GM10248 (cell line): Measurements from ENCODE around the gene MAGED2.
"Not testable (repeated sequence)": the region's sequence is repeated elsewhere in the genome, so short reads cannot be mapped to it uniquely, and the experiment has no call there.

Source experiments
- CTCF ChIA-PET: fragments of 300-600 bp; sonication (Branson Sonifier 250); formaldehyde crosslinking; extraction: SDS; loops from one replicate; lab custom pipeline; 2021; ENCODE audit warnings: antibody characterized with exemption; lab: Yijun Ruan, JAX
- POLR2A ChIA-PET: fragments of 350-650 bp; sonication (Branson Sonifier 250); formaldehyde crosslinking; extraction: SDS; loops from one replicate; lab custom pipeline; 2020; ENCODE audit warnings: antibody characterized with exemption; lab: Yijun Ruan, JAX
- DNase-seq: peaks from one replicate; pipeline ENCODE4 v3.0.0; 2012; ENCODE audit errors: extremely low spot score
- TF ChIP-seq, protein P1 (sequence below): IDR thresholded peaks from 2 replicates; pipeline ENCODE4 v1.5.1; 2012; ENCODE audit warnings: mild to moderate bottlenecking, low read depth; ENCODE audit errors: extremely low read depth, missing control alignments, control extremely low read depth

Gene MAGED2

DNA sequence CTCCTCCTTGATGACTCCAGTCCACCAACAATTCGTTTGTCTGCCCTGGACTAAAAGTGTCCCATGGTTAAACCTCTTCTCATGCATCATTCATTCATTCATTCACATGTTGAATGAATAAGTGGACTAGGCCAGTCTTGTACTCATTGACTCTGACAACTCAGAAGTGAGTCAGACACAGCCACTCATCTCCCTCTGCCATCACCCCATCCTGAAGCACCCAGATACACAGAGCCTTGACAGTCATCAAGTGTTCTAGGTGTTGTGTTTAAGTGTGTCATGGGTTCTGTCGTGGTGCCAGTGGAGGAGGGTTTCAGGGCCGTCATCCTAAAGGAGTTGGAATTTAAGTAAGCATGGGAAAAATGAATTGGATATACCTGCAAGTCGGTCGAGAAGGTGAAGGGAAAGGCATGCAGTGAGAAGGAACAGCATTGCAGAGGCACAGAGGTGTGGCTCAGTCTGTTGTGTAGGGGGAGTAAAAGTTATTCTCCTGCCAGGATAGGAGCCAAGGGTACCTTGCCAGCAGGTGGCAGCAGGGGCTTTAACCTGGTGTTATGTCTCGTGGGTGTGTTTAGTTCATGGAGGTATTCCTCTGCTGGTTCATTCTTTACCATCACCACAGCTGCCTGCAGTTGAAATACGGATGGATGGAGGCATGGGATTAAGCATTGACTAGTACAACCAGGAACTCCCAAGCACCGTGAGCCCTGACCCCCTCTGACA lies 18.3 kb downstream of the MAGED2 start:
- CTCF ChIA-PET: no interaction called here
- TF ChIP-seq, protein P1, sequence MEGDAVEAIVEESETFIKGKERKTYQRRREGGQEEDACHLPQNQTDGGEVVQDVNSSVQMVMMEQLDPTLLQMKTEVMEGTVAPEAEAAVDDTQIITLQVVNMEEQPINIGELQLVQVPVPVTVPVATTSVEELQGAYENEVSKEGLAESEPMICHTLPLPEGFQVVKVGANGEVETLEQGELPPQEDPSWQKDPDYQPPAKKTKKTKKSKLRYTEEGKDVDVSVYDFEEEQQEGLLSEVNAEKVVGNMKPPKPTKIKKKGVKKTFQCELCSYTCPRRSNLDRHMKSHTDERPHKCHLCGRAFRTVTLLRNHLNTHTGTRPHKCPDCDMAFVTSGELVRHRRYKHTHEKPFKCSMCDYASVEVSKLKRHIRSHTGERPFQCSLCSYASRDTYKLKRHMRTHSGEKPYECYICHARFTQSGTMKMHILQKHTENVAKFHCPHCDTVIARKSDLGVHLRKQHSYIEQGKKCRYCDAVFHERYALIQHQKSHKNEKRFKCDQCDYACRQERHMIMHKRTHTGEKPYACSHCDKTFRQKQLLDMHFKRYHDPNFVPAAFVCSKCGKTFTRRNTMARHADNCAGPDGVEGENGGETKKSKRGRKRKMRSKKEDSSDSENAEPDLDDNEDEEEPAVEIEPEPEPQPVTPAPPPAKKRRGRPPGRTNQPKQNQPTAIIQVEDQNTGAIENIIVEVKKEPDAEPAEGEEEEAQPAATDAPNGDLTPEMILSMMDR: no peak
- POLR2A ChIA-PET: no interaction called here
- no peak for DNase-seq

DNA sequence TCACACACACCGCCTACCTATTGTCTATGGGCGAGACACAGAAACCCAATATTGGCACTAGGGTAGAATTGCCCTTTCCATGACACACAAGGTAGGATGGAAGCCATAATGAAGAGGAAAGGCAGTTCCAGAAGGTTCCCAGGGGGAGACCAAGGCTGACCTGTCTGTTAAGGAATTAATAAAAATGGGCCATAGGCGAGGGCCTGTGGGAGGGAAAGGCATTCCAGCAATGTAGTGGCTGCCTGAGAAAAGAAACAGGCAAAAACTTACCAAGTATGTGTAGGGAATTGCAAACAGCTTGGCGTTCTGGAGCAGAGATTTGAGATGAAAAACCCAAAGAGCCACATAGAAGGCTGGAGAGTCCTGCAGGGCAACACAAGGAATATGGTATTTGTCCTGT lies 19.1 kb downstream of the MAGED2 start:
- POLR2A ChIA-PET: no interaction called here
- TF ChIP-seq, protein P1: no peak
- CTCF ChIA-PET: no interaction called here

DNA sequence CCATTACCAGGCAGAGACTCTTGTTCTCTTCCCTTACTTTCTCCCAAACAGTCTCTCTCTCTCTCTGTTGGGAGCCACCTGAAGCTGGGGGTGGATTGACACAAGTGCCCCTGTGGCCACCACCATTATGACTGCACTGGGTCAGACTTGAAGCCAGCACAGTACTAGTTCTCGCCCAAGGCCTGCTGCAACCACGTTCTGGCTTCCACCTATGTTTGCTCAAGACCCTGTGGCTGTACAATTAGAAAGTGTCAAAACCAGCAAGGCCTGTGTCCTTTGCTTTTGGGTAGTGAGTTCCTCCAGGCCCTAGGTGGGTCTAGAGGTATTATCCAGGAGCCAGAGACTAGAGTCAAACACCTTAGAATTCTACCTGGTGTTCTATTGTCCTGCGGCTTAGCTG lies 31.0 kb downstream of the MAGED2 start:
- ChIA-PET POLR2A (no interaction called here), CTCF (no interaction called here)
- TF ChIP-seq, protein P1: no peak
- no peak for DNase-seq

More for the DNA sequence above, 19.1 kb downstream of the MAGED2 start:
- DNase-seq: no peak

DNA sequence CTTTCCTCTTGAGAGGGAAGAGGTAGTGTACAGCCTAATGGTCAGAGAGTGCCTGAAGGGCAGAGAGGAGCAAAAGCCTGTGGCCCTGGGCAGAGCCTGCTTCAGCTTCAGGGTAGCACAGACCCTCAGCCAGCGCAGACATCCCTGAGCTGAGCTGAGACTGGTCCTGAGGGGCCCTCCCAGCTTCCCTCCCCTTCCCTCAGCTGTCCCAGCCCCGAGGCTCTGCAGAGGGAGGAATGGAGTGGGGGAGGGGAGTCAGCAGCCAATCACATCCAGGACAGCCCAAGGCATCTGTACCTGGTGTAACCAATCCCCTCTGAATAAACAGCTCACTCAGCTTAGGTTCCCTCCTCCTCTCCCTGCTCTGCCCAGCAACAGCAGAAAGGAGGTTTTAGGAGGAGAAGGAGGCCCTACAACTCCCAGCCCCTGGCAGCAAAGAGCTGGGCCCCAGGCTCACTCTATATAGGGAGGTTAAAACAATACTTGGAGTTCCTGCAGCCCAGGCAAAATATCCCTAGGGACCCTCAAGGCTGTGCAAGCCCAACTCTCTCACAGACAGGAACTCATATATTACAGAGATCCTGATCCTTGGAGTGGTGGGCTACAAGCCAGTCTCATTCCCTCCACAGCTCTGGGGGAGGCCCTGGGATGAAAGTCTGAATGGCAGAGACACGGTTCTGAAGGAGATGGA lies 33.8 kb downstream of the MAGED2 start:
- DNase-seq, POLR2A ChIA-PET, CTCF ChIA-PET: not testable (repeated sequence)

DNA sequence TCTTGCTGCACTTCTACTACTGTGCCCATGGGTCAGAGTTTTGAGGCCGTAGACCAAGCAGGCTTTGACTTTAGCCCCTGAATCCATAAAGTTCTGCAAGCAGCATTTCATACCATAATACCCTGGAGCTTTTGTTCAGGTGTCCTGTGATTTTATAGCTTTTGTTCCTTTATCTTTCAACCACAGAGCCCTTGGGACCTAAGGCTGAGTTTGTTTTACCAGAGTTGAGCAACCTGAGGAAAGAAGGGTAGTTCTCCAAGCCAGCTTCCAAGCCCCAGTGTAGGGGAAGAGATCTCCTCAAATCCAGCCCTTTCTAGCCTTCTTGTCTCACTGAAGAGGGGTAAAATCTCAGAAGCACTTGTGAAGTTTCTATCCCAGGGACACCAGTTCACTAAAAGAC lies 35.1 kb downstream of the MAGED2 start:
- POLR2A ChIA-PET: no interaction called here
- DNase-seq: no peak
- TF ChIP-seq, protein P1: no peak
- CTCF ChIA-PET: no interaction called here

DNA sequence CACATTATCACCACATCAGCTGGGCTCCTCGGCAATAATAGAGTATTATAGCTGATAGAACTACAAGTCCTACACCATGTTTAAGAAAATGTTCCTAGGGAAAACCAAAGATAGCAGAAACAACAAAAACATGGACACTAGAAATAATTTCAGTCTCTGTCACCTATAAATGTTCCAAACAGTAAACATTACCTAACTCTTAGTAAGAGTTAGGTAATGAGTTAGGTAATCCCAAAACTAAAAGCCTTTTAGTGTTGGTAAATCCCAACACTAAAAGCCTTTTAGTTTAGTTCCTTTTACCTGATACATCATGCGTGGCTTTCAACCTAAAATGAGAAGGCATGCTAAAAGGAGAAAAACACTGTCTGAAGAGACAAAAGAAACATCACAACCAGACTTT lies 35.5 kb downstream of the MAGED2 start:
- no peak for DNase-seq
- POLR2A ChIA-PET: no interaction called here
- TF ChIP-seq, protein P1: no peak
- CTCF ChIA-PET: no interaction called here

DNA sequence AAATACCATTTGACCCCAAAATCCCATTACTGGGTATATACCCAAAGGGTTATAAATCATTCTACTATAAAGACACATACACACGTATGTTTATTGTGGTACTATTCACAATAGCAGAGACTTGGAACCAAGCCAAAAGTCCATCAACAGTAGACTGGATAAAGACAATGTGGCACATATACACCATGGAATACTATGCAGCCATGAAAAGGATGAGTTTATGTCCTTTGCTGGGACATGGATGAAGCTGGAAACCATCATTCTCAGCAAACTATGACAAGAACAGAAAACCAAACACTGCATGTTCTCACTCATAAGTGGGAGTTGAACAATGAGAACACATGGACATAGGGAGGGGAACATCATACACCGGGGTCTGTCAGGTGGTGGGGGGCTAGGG lies 40.2 kb downstream of the MAGED2 start:
- POLR2A ChIA-PET, CTCF ChIA-PET, DNase-seq: not testable (repeated sequence)
